Astrocyte (in vitro differentiated cells and primary cell): Measurements from ENCODE around the gene MYCBP2. TPM values are rescaled to one million over a fixed set of nuclear protein-coding genes. Genes with fewer than 3 reads are reported as not detected.

Experiments used
- DNase-seq: peaks from one replicate; pipeline ENCODE4 v3.0.0-alpha.2; 2010; ENCODE audit warnings: low read depth
- FAIRE-seq: peaks from 2 replicates; lab custom pipeline; 2011; peaks lifted over from hg19 to GRCh38; lab: Jason Lieb, UNC
- H2AFZ ChIP-seq: 2 replicates; pipeline ENCODE4 v1.6.0; 2012; ENCODE audit warnings: low read depth, low read length, inconsistent platforms
- H3K27ac ChIP-seq: 2 replicates; pipeline ENCODE4 v1.5.1; 2011; ENCODE audit warnings: low read depth, low read length, inconsistent platforms
- H3K27me3 ChIP-seq: 2 replicates; pipeline ENCODE4 v1.6.0; 2011; ENCODE audit warnings: low read length, inconsistent platforms; ENCODE audit not compliant: insufficient read depth
- H3K36me3 ChIP-seq: 2 replicates; pipeline ENCODE4 v1.5.1; 2011; ENCODE audit warnings: low read length, inconsistent platforms; ENCODE audit not compliant: insufficient read depth
- H3K4me1 ChIP-seq: 2 replicates; pipeline ENCODE4 v1.5.1; 2011; ENCODE audit warnings: low read length, inconsistent platforms; ENCODE audit not compliant: insufficient read depth
- H3K4me2 ChIP-seq: 2 replicates; pipeline ENCODE4 v1.6.0; 2012; ENCODE audit warnings: low read length, inconsistent platforms
- H3K4me3 ChIP-seq: 2 replicates; pipeline ENCODE4 v1.5.1; 2011; ENCODE audit warnings: low read depth, mild to moderate bottlenecking, low read length, inconsistent platforms; ENCODE audit not compliant: insufficient read depth
- H3K79me2 ChIP-seq: 2 replicates; pipeline ENCODE4 v1.6.0; 2012; ENCODE audit warnings: mild to moderate bottlenecking, low read length, inconsistent platforms; ENCODE audit not compliant: insufficient read depth
- H3K9ac ChIP-seq: 2 replicates; pipeline ENCODE4 v1.6.0; 2012; ENCODE audit warnings: mild to moderate bottlenecking, low read length, inconsistent platforms
- H3K9me3 ChIP-seq: 2 replicates; pipeline ENCODE4 v1.5.1; 2012; ENCODE audit warnings: low read depth, mild to moderate bottlenecking, low read length, inconsistent platforms; ENCODE audit not compliant: insufficient read depth
- H4K20me1 ChIP-seq: 2 replicates; pipeline ENCODE4 v1.6.0; 2012; ENCODE audit warnings: low read length, inconsistent platforms; ENCODE audit not compliant: insufficient read depth
- H3K27ac Mint-ChIP-seq: one replicate; pipeline ENCODE4 v1.8.0; 2021; ENCODE audit warnings: mild to moderate bottlenecking, mixed read lengths; ENCODE audit not compliant: unreplicated experiment
- H3K27me3 Mint-ChIP-seq: one replicate; pipeline ENCODE4 v1.8.0; 2021; ENCODE audit warnings: low read depth, mixed read lengths; ENCODE audit not compliant: unreplicated experiment
- H3K36me3 Mint-ChIP-seq: one replicate; pipeline ENCODE4 v1.8.0; 2021; ENCODE audit warnings: low read depth, mixed read lengths; ENCODE audit not compliant: unreplicated experiment
- H3K4me1 Mint-ChIP-seq: one replicate; pipeline ENCODE4 v1.8.0; 2021; ENCODE audit warnings: low read depth, mixed read lengths; ENCODE audit not compliant: unreplicated experiment
- H3K4me3 Mint-ChIP-seq: one replicate; pipeline ENCODE4 v1.8.0; 2021; ENCODE audit warnings: mild to moderate bottlenecking, moderate library complexity, mixed read lengths; ENCODE audit not compliant: unreplicated experiment
- H3K9me3 Mint-ChIP-seq: one replicate; pipeline ENCODE4 v1.8.0; 2021; ENCODE audit warnings: mild to moderate bottlenecking, mixed read lengths; ENCODE audit not compliant: unreplicated experiment
- CTCF ChIP-seq: IDR thresholded peaks from 2 replicates; pipeline ENCODE4 v1.5.1; 2011; ENCODE audit warnings: low read depth, mild to moderate bottlenecking, inconsistent platforms, low read length, moderate library complexity; ENCODE audit not compliant: insufficient read depth
- EZH2 ChIP-seq: IDR thresholded peaks from 2 replicates; pipeline ENCODE4 v1.6.1; 2012; ENCODE audit warnings: mild to moderate bottlenecking, low read length, inconsistent platforms; ENCODE audit not compliant: insufficient read depth
- total RNA-seq: library from RNA; stranded (reverse); gene quantifications from 2 replicates; pipeline ENCODE4 v1.2.1, GENCODE V29; 2021

The MYCBP2 gene
- total RNA-seq, 1 donor from 2014 or later = 72.3 TPM

- Histone ChIP-seq H3K36me3 (peaks cover 25% of the 10 kb centered on the region), H3K27ac (no peak overlapping the region), H3K9me3 (no peaks in the 10 kb centered on the region), H3K4me3 (no peak overlapping the region), H3K27me3 (no peaks in the 10 kb centered on the region), H3K4me1 (no peaks in the 10 kb centered on the region), H3K9ac (no peak overlapping the region), H3K79me2 (no peaks in the 10 kb centered on the region), H3K4me2 (no peak overlapping the region), H4K20me1 (no peaks in the 10 kb centered on the region), H2AFZ (no peak overlapping the region)
- DNase-seq (no peak), FAIRE-seq (no peak)
- no peaks in the 10 kb centered on the region for H3K9me3 Mint-ChIP-seq
- no peak overlapping the region for H3K4me3 Mint-ChIP-seq
- H3K27ac Mint-ChIP-seq = no peak overlapping the region
- H3K4me1 Mint-ChIP-seq = no peaks in the 10 kb centered on the region
- no peaks in the 10 kb centered on the region for H3K36me3 Mint-ChIP-seq
- no peaks in the 10 kb centered on the region for H3K27me3 Mint-ChIP-seq
- TF ChIP-seq EZH2 = no peak
- no peak for TF ChIP-seq CTCF
Observed at GRCh38 chr13:77067519-77067918, 259.4 kb downstream of the MYCBP2 start.

- FAIRE-seq = no peak
- H3K27me3 ChIP-seq = no peaks in the 10 kb centered on the region
- DNase-seq = no peak
- no peaks in the 10 kb centered on the region for H3K79me2 ChIP-seq
- no peaks in the 10 kb centered on the region for H3K4me1 ChIP-seq
- H3K27ac Mint-ChIP-seq = no peak overlapping the region
- no peaks in the 10 kb centered on the region for H3K9me3 ChIP-seq
- H4K20me1 ChIP-seq = no peaks in the 10 kb centered on the region
- no peak overlapping the region for H3K4me2 ChIP-seq
- no peaks in the 10 kb centered on the region for H3K27me3 Mint-ChIP-seq
- H3K9me3 Mint-ChIP-seq = no peaks in the 10 kb centered on the region
- no peak overlapping the region for H3K9ac ChIP-seq
- no peaks in the 10 kb centered on the region for H3K36me3 Mint-ChIP-seq
- TF ChIP-seq EZH2 (no peak), CTCF (no peak)
- H2AFZ ChIP-seq = no peak overlapping the region
- no peaks in the 10 kb centered on the region for H3K4me1 Mint-ChIP-seq
- peaks cover 25% of the 10 kb centered on the region for H3K36me3 ChIP-seq
- H3K4me3 ChIP-seq = no peak overlapping the region
- H3K27ac ChIP-seq = no peak overlapping the region
- no peak overlapping the region for H3K4me3 Mint-ChIP-seq
Observed at GRCh38 chr13:77065461-77066147, 261.3 kb downstream of the MYCBP2 start.

GRCh38 chr13:77062097-77062496 is 264.8 kb downstream of the MYCBP2 start:
- H2AFZ ChIP-seq = no peak overlapping the region
- Mint-ChIP-seq H3K4me1 (no peaks in the 10 kb centered on the region), H3K9me3 (no peaks in the 10 kb centered on the region), H3K27ac (no peak overlapping the region), H3K4me3 (no peak overlapping the region), H3K36me3 (no peaks in the 10 kb centered on the region), H3K27me3 (no peaks in the 10 kb centered on the region)
- no peak overlapping the region for H3K27ac ChIP-seq
- H3K27me3 ChIP-seq = no peaks in the 10 kb centered on the region
- TF ChIP-seq CTCF = no peak
- no peak for TF ChIP-seq EZH2
- H3K4me2 ChIP-seq = no peak overlapping the region
- DNase-seq (no peak), FAIRE-seq (no peak)
- no peaks in the 10 kb centered on the region for H3K9me3 ChIP-seq
- H4K20me1 ChIP-seq = no peaks in the 10 kb centered on the region
- H3K4me1 ChIP-seq = no peaks in the 10 kb centered on the region
- no peak overlapping the region for H3K9ac ChIP-seq
- no peaks in the 10 kb centered on the region for H3K79me2 ChIP-seq
- peaks cover 18% of the 10 kb centered on the region for H3K36me3 ChIP-seq
- no peak overlapping the region for H3K4me3 ChIP-seq
